ENCODE results near the gene WDR36. TPM values are rescaled to one million over a fixed set of nuclear protein-coding genes. Genes with fewer than 3 reads are reported as not detected.

Gene WDR36
- total RNA-seq, 1 donor from 2014 or later: 31.0 TPM

- no peaks in the 10 kb centered on the region for H3K9me3 Mint-ChIP-seq
- H3K4me1 Mint-ChIP-seq: peaks cover 10% of the 10 kb centered on the region
- no peak for DNase-seq (ENCODE audit: low read depth, low spot score)
- H3K4me3 Mint-ChIP-seq: no peak overlapping the region
- no peak overlapping the region for H3K27ac Mint-ChIP-seq (ENCODE audit: unreplicated experiment)
- H3K27me3 Mint-ChIP-seq (ENCODE audit: low read depth): peaks cover 92% of the 10 kb centered on the region
- no peak for TF ChIP-seq CTCF (conservative IDR thresholded peaks at IDR 0.05)
- no peaks in the 10 kb centered on the region for H3K36me3 Mint-ChIP-seq (ENCODE audit: low read depth)
Measured at GRCh38 chr5:111077678-111078077, 14.5 kb upstream of the WDR36 start.

- H3K4me1 Mint-ChIP-seq: no peaks in the 10 kb centered on the region
- no peaks in the 10 kb centered on the region for H3K9me3 Mint-ChIP-seq
- no peak for DNase-seq (ENCODE audit: low read depth, low spot score)
- TF ChIP-seq CTCF (conservative IDR thresholded peaks at IDR 0.05): no peak
- H3K27ac Mint-ChIP-seq (ENCODE audit: unreplicated experiment): no peak overlapping the region
- H3K4me3 Mint-ChIP-seq: no peak overlapping the region
- H3K36me3 Mint-ChIP-seq (ENCODE audit: low read depth): no peaks in the 10 kb centered on the region
- peaks cover 87% of the 10 kb centered on the region for H3K27me3 Mint-ChIP-seq (ENCODE audit: low read depth)
Measured at GRCh38 chr5:111079846-111080245, 12.3 kb upstream of the WDR36 start.

DNA sequence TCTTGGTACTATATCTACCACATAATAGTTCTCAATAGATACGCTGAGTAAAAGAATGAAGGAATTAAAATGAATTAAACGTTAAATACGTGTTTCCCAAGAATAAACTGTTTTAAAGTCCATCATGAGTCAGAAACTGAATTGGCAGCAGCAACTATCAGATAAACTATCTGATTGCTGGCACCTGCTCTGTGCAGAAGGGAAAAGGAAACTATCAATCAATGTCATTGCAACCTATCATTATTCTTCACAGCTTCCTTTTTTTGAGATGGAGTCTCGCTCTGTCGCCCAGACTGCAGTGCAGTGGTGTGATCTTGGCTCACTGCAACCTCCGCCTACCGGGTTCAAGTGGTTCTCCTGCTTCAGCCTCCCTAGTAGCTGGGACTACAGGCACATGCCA lies 8.8 kb upstream of the WDR36 start:
- no peak for TF ChIP-seq CTCF (conservative IDR thresholded peaks at IDR 0.05)
- Mint-ChIP-seq H3K9me3 (no peaks in the 10 kb centered on the region), H3K4me1 (no peaks in the 10 kb centered on the region), H3K36me3 (ENCODE audit: low read depth) (no peaks in the 10 kb centered on the region), H3K27ac (ENCODE audit: unreplicated experiment) (no peak overlapping the region), H3K4me3 (no peak overlapping the region), H3K27me3 (ENCODE audit: low read depth) (peaks cover 60% of the 10 kb centered on the region)
- no peak for DNase-seq (ENCODE audit: low read depth, low spot score)

DNA sequence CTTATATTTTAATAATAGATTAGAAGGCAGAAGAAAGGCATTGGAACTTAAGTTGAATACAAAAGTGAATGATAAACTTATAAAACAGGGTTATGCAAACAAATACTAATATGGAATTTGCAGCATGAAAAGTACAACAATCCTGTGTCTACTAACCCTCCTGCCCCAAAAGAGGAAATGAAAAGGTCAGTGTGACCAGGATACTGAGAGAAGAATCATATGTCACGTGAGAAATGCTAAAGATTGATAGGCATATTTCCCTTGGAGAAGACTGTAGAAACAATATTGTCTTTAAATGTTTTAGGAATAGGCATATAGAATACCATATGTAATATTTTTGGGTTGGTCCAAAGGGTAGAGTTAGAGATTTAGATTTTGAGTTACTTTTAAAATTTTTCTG lies 3.8 kb downstream of the WDR36 start:
- Mint-ChIP-seq H3K36me3 (ENCODE audit: low read depth) (peaks cover 3% of the 10 kb centered on the region), H3K9me3 (peaks cover 2% of the 10 kb centered on the region)

DNA sequence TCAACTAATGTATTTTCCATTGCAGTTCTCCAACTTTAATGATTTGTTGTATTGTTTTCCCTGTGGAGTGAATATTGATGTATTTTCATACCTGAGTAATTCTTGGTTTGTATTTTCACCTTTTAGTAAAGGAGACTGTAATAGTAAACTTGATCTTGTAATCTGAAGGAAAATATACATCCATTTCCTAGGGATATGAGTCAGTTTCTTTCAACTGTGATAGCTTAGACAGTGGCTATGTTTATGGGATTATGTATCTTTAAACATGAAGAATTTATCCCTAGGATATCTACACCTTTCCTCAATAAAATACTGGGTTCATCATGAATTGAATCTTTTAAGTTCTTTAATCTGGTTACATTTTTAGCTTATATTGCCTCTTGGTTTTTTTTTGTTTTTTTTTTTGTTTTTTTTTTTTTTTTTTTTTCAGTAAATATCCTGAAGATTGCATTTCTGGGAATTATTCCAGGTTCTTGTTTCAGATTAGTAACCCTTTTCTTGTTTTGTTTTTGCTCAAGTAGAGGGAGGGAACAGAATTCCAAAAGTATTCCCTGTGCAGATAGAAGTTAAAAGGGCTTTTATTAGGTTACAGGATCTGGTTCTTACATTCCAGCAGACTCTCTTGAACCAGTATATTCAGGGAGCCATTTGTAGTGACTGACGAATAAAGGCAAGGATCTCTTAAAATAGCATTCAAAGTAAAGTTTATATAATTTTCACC lies 7.1 kb downstream of the WDR36 start:
- TF ChIP-seq CTCF (conservative IDR thresholded peaks at IDR 0.05): no peak
- no peak overlapping the region for H3K27ac Mint-ChIP-seq (ENCODE audit: unreplicated experiment)
- no peaks in the 10 kb centered on the region for H3K27me3 Mint-ChIP-seq (ENCODE audit: low read depth)
- no peak for DNase-seq (ENCODE audit: low read depth, low spot score)
- peaks cover 1% of the 10 kb centered on the region for H3K4me1 Mint-ChIP-seq
- no peak overlapping the region for H3K4me3 Mint-ChIP-seq
- H3K36me3 Mint-ChIP-seq (ENCODE audit: low read depth): peaks cover under 1% of the 10 kb centered on the region
- no peaks in the 10 kb centered on the region for H3K9me3 Mint-ChIP-seq

More for the DNA sequence above, 3.8 kb downstream of the WDR36 start:
- peaks cover 3% of the 10 kb centered on the region for H3K27me3 Mint-ChIP-seq (ENCODE audit: low read depth)
- H3K4me1 Mint-ChIP-seq: peaks cover 22% of the 10 kb centered on the region
- DNase-seq (ENCODE audit: low read depth, low spot score): no peak
- no peak for TF ChIP-seq CTCF (conservative IDR thresholded peaks at IDR 0.05)
- no peak overlapping the region for H3K4me3 Mint-ChIP-seq
- no peak overlapping the region for H3K27ac Mint-ChIP-seq (ENCODE audit: unreplicated experiment)
